GM12865 (cell line): Measurements from ENCODE around the gene LRP6.

ENCODE experiments used
- DNase-seq: peaks from one replicate; pipeline ENCODE4 v3.0.0; 2010; ENCODE audit warnings: low read depth
- H3K4me3 ChIP-seq: 2 replicates; pipeline ENCODE4 v1.5.1; 2011; ENCODE audit warnings: mild to moderate bottlenecking, low read depth, low read length, control low read depth
- TF ChIP-seq, protein P1 (sequence below): IDR thresholded peaks from 2 replicates; pipeline ENCODE4 v1.5.1; 2011; ENCODE audit warnings: low read length, control low read depth, low read depth, inconsistent platforms; ENCODE audit not compliant: insufficient read depth; ENCODE audit errors: missing control alignments

The LRP6 gene

DNA sequence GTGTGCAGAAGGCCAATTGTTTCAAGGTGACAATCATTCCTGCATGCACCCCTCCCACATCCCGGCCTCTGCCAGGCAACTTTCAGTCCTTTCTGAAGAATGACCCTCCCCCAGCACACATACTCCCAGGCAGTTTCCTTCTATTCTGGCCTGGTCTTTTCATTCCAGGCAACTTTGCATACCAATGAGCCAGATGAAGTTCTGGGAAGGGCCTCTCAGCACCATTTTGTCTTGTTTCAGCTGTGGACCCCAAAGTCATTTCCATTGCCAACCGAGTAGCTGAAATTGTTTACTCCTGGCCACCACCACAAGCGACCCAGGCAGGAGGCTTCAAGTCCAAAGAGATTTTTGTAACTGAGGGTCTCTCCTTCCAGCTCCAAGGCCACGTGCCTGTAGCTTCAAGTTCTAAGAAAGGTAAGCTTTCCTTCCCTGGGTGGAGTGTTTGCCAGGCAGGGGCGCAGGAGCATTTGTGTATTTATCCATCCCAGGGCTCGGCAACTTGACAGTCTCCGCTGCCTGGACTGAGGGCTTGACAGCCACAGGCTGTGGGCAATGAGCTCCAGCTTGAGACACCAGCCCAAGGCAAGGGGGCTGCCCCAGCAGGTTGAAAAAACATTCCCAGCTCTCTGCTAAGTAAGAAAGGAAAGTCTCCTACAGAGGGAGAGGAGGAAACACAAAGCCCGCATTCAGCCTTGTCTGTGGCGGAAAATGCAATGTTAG, 179.7 kb downstream of the LRP6 start:
- TF ChIP-seq, protein P1, sequence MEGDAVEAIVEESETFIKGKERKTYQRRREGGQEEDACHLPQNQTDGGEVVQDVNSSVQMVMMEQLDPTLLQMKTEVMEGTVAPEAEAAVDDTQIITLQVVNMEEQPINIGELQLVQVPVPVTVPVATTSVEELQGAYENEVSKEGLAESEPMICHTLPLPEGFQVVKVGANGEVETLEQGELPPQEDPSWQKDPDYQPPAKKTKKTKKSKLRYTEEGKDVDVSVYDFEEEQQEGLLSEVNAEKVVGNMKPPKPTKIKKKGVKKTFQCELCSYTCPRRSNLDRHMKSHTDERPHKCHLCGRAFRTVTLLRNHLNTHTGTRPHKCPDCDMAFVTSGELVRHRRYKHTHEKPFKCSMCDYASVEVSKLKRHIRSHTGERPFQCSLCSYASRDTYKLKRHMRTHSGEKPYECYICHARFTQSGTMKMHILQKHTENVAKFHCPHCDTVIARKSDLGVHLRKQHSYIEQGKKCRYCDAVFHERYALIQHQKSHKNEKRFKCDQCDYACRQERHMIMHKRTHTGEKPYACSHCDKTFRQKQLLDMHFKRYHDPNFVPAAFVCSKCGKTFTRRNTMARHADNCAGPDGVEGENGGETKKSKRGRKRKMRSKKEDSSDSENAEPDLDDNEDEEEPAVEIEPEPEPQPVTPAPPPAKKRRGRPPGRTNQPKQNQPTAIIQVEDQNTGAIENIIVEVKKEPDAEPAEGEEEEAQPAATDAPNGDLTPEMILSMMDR: no peak
- no peak for DNase-seq
- no peak overlapping the region for H3K4me3 ChIP-seq

DNA sequence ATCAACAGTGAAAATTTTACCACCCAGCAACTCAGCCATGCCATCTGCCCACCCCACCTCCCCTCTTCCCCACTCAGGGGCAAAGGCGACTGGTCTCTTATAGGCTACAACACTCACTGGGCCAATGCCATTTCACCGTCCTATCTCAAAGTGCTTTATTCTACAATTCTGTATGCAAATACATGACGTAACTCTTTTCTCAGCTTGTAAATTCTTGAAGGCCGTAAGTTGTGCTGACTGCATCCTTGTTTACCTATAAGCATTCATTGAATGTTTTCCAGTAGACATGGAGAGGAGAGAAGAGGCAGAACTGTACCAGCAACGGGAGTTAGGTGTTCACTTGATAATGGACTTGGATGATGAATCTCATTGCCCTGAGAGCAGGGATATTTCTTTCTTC, 180.5 kb downstream of the LRP6 start:
- no peak overlapping the region for H3K4me3 ChIP-seq
- TF ChIP-seq, protein P1: no peak
- no peak for DNase-seq

DNA sequence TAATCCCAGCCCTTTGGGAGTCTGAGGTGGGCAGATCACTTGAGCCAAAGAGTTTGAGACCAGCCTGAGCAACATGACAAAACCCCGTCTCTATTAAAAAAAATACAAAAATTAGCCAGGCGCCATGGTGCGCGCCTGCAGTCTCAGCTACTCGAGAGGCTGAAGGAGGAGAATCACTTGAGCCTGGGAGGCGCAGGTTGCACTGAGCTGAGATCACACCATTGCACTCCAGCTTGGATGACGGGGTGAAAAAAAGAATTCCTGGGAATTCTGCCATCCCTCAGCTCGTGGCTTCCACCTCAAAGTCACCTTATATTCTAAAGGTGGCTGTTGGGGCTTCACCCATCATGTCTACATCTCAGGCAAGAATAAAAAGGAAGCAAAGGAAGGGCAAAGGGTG, 183.2 kb downstream of the LRP6 start:
- no peak overlapping the region for H3K4me3 ChIP-seq
- TF ChIP-seq, protein P1: no peak
- no peak for DNase-seq

DNA sequence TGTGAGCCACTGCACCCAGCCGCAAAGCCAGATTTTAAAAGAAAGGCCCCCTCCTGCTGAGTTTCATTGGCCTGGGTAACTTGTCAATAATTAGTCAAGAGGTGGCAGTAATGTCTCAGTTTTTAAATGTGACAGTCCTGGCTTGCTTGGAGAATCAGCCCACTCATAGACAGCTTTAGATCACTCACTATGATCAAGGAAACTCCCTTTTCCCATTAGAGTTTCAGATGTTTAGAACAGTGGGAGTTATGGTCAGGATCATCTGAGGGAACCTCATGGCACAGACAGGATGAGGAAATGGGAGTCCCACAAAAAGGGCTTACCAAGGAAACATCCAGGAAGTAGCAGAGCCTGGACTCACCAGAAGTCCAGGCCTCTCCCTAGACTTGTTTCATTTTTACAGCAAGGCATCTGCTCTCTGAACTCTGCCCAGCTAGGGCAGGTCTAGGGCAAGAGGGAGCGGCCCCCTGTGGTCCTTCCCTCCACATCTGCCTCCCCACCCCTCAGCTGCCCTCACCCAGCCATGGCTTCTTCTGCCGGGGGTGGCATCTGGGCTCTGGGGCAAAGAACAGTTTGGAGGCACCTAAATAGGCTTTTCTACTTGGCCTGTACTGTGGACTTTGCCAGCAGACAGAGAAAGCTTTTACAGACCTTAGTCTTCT, 184.9 kb downstream of the LRP6 start:
- TF ChIP-seq, protein P1: peak; percentile 27
- peak; percentile 48 for DNase-seq
- H3K4me3 ChIP-seq: no peak overlapping the region

DNA sequence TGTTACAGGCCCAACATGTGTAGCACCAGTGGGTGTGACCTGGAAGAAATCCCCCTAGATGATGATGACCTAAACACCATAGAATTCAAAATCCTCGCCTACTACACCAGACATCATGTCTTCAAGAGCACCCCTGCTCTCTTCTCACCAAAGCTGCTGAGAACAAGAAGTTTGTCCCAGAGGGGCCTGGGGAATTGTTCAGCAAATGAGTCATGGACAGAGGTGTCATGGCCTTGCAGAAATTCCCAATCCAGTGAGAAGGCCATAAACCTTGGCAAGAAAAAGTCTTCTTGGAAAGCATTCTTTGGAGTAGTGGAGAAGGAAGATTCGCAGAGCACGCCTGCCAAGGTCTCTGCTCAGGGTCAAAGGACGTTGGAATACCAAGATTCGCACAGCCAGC, 187.6 kb downstream of the LRP6 start:
- DNase-seq: no peak
- TF ChIP-seq, protein P1: no peak
- H3K4me3 ChIP-seq: no peak overlapping the region

DNA sequence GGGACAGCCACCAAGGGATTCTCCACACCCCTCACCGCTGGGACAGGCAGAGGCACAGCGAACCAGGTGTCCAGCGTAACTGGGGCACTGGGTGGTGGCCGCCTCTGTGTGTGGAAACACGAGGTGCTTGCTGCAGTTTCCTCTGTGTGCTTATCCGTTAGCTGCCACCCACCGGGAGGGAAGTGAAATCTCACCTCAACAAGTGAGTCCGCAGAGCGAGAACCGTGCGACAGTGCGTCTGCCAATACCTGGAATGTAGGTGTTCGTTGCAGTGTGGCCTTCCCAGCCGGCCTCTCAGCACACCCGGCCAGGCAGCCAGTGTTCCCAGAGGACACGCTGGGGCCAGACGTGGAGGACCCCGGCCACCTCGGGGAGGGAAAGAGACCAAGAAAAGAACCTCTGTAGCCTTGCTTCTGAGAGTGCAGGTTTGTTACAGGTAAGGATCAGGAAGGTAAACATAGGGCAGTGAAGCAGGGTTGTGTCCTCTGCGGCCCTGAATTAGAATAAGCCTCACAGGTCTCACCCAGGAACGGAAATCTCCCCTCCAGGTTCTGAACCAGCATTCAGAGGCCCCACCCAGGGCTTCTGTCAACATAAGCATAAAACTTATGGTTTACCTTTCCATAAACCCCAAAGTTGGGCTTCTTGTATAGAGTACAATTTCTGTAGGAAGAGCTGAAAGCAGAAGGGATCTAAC, 194.6 kb downstream of the LRP6 start:
- DNase-seq: peak; percentile 70
- TF ChIP-seq, protein P1: peak; percentile 14
- H3K4me3 ChIP-seq: peak overlapping the region; percentile 40
